ENCODE results near the gene PGAP6.

- peak in 5 of 7 experiments; percentile 14 to 45 (median 27) for TF ChIP-seq CTCF (IDR thresholded peaks at IDR 0.05)
- TF ChIP-seq POLR2A (IDR thresholded peaks at IDR 0.05) = peak in 2 of 3 donors; percentile 60 to 63
Observed at GRCh38 chr16:425082-425718, 43.4 kb upstream of the PGAP6 start, which contains the start of gene RAB11FIP3.

Data from body of pancreas (tissue), 4 donors.